Urothelium cell line (cell line): ENCODE measurements around the gene UFSP1.
"Not testable (repeated sequence)": the region's sequence is repeated elsewhere in the genome, so short reads cannot be mapped to it uniquely, and the experiment has no call there.

Experiments used
- DNase-seq: peaks from one replicate; pipeline ENCODE4 v3.0.0; 2011; ENCODE audit warnings: low spot score, mixed read lengths
- FAIRE-seq: peaks from 2 replicates; lab custom pipeline; 2011; peaks lifted over from hg19 to GRCh38; lab: Jason Lieb, UNC

Gene UFSP1

DNA sequence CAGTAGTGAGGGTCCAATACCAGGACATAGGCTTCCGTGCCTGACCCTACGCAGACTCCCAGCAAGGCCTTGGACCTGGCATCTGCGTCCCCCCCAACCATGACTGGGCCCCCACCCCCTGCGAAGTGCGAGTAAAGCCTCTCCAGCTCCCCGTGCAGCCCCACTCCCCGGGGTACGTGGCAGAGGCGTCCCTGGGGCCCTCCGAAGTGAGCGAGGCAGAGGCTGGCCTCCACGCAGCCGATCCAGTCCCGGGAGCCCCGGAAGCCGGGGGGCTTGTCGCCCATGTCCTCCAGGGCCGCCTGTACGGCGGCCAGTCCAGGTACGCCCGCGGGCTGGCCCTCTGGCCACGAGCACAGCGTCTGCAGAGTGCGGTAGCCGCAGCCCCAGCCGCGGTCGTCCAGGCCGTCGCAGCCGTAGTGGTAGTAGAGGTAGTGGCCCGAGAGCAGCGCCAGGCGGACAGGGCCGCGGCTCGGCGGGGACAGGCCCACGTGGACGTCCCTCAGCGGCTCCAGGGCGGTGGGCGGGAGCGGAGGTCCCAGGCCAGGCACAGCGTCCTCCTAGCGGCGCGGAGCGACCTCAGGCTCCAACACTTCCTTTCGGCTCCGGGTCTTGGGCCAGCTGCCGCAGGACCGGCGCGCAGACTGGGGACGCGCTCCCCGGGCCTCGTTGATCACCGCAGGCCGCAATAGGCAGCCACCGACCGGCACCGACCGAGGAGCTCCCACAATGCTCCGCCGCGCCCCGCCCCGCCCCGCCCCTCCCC lies at the start of gene UFSP1:
UFSP1 (minus strand) TSS at position 728 of the 763 bp plus-strand sequence; CDS start at position 284, 444 bp downstream.
- DNase-seq (no peak), FAIRE-seq (no peak)

DNA sequence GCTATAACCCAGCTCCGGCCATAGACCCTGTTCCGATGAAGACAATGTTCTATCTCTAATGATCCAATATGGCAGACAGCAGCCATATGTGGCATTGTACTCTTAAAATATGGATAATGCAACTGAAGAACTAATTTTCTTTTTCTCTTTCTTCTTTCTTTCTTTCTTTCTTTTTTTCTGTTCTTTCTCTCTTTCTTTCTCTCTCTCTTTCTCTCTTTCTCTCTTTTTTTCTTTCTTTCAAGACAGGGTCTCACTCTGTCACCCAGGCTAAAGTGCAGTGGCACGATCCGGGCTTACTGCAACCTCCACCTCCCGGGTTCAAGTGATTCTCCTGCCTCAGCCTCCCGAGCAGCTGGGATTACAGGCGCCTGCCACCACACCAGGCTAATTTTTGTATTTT lies 46.7 kb upstream of the UFSP1 start:
- not testable (repeated sequence) for DNase-seq, FAIRE-seq

DNA sequence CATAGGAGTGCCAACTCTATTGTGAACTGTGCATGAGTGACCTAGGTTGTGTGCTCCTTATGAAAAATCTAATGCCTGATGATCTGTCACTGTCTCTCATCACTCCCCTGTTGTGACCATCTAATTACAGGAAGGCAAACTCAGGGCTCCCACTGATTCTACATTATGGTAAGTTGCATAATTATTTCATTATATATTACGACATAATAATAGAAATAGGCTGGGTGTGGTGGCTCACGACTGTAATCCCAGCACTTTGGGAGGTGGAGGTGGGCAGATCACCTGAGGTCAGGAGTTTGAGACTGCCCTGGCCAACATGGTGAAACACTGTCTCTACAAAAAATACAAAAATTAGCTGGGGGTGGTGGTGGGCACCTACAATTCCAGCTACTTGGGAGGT lies 45.9 kb upstream of the UFSP1 start:
- not testable (repeated sequence) for FAIRE-seq, DNase-seq

DNA sequence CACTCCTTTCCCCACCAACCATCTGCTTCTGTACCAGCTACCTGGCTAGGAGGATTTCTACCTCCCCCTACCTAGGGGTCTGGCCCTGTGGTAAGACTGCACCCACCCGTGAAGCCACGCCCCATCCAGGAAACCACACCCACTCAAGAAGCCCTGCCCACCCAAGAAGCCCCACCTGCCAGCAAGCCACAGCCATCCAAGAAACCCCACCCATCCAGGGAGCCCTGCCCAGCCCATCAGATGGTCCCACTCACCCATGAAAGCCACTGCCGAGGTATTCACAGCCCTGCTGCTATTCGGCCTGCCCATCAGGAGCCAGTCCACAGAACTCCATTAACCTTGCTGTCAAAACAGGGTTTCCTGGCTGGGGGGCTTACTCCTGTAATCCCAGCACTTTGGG lies 44.2 kb upstream of the UFSP1 start:
- no peak for DNase-seq

DNA sequence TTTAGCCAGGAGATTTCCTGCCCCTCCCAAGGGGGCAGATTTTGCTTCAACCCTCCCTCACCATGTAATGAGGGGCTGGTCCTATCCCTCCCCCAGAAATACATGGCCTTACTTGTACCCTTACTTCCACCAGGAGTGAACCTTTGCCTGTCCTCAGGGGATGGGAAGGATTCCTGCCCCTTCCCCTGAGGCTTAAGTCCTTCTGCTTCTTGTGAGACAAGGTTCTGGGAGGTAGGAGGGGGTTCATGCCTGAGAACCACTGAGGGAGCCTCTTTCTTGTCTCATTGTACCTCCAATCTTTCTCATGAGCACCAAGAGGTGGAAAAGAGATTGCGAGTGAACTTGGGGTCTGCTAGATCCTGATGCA lies 40.3 kb upstream of the UFSP1 start:
- FAIRE-seq (peak; percentile 53), DNase-seq (no peak)

More for the DNA sequence above, 44.2 kb upstream of the UFSP1 start:
- FAIRE-seq: no peak

DNA sequence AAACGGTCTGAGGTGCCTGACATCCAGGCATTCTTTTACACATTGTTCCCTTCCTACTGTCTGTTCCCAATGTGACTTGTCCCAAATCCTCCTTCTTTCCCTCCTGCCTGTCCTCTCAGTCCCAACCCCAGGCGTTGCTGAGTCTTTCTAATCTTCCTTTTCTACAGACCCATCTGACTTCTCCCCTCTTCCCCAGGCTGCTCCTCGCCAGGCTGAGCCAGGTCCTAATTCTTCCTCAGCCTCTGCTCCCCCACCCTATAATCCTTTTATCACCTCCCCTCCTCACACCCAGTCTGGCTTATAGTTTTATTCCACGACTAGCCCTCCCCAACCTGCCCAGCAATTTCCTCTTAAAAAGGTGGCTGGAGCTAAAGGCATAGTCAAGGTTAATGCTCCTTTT lies 34.1 kb upstream of the UFSP1 start:
- not testable (repeated sequence) for DNase-seq, FAIRE-seq

DNA sequence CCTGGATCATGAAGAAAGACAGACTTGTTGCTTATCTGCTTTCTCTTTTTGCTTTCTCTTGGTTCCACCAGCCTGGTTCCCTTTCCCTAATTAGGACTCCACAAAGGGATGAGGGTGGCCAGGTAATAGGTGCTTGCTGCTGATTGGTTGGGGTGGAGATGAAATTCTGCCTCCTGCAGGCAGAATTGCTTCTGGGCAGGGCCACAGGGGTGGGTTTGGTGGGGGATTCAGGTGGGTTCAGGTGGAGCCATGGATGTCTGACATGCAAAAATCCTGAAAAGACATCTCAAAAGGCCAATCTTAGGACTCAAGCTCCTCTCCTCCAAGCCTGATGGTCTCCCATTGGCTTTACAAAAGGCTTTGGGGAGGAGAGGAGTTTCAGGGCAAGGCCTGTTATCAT lies 31.5 kb upstream of the UFSP1 start:
- DNase-seq (no peak), FAIRE-seq (no peak)

DNA sequence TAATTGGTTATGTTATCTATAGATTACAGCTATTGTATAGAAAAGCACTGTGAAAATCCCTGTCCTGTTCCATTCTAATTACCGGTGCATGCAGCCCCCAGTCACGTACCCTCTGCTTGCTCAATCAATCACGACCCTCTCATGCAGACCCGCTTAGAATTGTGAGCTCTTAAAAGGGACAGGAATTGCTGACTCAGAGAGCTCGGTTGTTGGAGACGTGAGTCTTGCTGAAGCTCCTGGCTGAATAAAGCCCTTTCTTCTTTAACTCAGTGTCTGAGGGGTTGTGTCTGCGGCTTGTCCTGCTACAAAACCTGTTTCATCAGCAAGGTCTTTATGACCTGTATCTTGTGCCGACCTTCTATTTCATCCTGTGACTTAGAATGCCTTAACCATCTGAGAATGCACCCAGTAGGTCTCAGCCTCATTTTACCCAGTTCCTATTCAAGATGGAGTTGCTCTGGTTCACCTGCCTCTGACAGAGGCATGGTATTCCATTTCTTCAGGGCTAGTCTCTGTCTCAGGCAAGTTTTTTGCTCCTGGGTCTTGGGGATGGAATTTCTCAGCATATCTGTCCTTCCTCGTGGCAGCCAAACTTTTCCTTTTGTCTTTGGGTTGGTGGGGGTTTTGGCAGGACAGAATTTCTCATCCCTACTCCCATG lies 30.4 kb upstream of the UFSP1 start:
- not testable (repeated sequence) for FAIRE-seq

DNA sequence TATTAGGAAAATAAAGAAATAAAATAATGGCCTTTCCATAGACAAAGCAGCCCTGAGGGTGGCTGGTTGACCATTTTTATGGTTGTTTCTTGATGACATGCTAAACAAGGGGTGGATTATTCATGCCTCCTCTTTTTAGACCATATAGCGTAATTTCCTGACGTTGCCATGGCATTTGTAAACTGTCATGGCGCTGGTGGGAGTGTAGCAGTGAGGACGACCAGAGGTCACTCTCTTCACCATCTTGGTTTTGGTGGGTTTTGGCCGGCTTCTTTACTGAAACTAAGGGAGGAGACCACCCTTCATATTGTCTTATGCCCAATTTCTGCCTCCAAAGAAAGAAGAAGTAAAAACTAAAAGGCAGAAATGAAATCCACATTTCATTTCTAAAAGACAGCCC lies 29.8 kb upstream of the UFSP1 start:
- DNase-seq, FAIRE-seq: not testable (repeated sequence)

More for the DNA sequence above, 30.4 kb upstream of the UFSP1 start:
- DNase-seq: not testable (repeated sequence)

DNA sequence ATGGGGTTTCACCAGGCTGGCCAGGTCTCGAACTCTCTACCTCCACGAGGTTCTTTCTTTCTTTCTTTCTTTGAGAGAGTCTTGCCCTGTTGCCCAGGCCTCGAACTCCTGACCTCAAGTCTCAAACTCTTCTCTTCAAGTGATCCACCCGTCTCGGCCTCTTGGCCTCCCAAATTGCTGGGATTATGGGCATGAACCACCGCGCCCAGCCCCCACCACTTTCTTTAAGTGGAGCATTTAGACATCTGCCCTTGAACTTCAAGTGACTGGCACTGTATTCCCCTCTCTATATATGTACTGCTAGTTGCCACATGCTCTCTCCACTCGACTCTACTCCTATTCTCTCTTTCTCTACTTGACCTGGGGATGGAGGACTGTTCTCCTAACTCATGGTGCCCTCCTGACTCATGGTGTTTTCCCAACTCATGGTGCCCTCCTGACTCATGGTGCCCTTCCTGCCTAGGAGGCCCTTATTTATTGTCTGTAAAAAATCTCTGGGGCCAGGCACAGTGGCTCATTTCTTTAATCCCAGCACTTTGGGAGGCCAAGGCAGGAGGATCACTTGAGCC lies 25.4 kb upstream of the UFSP1 start:
- FAIRE-seq: no peak

DNA sequence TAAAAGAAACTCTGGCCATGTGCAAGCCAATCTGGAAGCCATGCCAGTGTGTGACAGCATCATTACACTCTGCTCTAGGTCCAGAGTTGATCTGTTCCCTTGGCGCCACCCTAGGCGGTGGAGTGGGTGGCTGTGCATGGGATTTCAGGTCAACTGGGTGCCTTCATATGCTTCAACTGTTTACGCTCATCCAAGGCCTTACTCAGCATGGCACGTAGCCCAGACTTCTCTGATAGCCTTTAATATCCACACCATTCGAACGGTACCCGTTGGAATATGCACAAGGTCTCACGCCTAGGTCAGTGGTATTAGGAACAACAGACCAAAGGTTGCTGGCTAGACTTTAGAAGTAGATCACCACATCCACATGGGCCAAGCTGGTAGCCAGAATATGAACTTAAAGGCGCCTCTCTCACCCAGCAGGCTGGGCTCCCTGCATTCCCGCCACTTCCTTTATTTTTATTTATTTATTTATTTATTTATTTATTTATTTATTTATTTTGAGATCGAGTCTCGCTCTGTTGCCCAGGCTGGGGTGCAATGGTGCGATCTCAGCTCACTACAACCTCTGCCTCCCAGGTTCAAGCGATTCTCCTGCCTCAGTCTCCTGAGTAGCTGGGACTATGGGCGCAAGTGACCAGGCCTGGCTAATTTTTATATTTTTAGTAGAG lies 24.8 kb upstream of the UFSP1 start:
- DNase-seq: no peak
- FAIRE-seq: no peak

More for the DNA sequence above, 25.4 kb upstream of the UFSP1 start:
- DNase-seq: no peak

DNA sequence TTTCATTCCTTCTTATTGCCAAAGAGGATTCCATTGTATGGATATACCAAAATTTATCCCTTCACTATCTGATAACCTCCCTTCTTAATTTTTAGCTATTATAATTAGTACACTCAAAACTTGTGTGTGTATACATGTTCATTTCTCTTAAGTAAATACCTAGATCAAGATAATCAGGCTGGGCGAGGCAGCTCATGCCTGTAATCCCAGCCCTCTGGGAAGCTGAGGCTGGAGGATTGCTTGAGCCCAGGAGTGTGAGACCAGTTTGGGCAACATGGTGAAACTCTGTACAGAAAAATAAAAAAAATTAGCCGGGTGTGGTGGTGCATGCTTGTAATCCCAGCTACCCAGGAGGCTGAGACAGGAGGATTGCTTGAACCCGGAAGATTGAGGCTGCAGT lies 22.0 kb upstream of the UFSP1 start:
- FAIRE-seq (no peak), DNase-seq (no peak)

DNA sequence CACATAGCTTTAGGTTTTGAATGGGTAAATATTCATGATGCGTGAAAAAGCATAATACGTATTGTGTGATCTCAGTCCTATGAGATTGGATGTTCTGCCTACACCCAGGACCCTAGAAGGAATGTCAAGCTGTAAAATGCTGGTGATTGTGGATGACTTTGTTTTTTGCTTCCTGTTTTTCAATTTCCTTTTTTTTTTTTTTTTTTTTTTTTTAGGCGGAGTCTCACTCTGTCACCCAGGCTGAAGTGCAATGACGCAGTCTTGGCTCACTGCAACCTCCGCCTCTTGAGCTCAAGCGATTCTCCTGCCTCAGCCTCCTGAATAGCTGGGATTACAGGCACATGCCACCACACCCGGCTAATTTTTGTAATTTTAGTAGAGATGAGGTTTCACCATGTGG lies 20.9 kb upstream of the UFSP1 start:
- DNase-seq: not testable (repeated sequence)

DNA sequence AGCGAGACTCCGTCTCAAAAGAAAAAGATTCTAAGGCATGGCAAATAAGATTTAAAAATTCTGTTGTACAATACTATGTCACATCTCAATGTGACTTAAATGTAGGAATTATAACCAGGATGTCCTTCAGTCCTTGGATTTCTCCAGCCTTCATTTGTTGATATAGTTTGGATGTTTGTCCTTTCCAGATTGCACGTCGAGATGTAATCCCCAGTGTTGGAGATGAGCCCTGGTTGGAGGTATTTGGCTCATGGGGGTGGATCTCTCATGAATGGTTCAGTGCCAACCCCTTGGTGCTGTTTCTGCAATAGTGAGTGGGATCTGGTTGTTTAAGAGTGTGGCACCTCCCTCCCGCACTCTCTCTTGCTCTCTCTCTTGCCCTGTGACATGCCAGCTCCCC lies 19.0 kb upstream of the UFSP1 start:
- FAIRE-seq (no peak), DNase-seq (no peak)

More for the DNA sequence above, 20.9 kb upstream of the UFSP1 start:
- FAIRE-seq: not testable (repeated sequence)

DNA sequence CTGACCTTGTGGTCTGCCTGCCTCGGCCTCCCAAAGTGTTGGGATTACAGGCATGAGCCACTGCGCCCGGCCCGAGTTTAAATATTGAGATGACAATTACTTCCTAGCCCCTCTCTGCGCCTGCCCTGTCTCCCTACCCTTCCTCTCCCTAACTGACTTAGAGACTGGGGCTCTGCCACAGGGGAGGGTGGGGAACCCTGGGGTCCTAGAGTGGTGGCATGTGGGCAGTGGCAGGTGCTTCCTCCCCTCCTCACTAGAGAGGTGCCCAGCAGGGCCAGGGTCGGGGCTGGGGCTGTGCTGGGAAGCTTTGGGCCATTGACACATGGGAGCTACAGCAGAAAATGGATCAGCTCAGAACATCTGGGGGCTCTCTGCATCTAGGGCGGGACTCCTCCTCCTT lies 13.1 kb upstream of the UFSP1 start:
- DNase-seq: no peak

DNA sequence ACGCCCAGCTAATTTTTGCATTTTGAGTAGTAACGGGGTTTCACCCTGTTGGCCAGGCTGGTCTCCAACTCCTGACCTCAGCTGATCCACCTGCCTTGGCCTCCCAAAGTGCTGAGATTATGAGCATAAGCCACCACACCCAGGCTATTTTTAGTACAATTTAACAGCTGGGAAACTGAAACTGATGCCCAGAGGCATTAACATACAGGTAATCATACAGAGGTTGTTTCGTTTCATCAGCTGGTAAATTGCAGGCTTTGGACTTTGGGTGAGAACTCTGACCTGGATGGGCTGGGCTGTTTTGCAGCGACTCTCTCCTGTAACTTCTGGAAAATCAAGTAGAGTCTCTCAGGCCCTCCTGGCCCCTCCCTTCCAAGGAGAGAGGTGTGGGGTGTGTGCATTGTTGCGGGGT lies 12.4 kb upstream of the UFSP1 start:
- FAIRE-seq: no peak
- DNase-seq: no peak

More for the DNA sequence above, 13.1 kb upstream of the UFSP1 start:
- no peak for FAIRE-seq

DNA sequence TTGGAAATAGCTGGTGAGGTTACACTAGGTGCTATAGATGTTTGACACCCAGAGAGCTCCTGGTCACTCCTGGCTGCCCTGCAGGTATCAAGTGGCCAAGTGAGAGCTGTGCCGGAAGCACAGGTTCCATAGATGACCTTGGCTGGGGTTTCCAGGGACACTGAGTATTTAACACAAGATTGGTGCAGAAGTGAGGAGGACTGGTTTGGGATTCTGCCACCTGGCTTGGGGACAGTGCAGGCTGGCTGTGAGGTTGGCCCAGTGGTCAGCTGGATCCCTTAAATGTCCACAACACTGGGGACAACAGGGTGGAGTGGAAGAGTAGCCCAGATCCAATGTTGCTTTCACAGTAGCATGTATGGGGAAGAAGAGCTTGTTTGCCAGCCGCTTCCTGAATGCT lies 11.5 kb upstream of the UFSP1 start:
- FAIRE-seq (no peak), DNase-seq (no peak)

DNA sequence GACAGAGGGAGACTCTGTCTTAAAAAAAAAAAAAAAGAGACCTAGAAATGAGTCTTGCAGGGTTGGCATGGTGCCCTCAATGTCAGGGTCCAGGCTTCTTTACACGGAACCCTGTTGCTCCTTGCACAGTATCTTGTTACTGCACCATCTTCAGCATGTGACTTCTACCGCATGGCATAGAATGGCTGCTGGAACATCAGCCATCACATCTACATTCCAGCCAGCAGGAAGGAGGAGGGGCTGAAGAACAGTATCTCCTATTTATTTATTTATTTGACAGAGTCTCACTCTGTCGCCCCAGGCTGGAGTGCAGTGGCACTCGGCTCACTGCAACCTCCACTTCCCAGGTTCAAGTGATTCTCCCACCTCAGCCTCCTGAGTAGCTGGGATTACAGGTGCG lies 9.9 kb upstream of the UFSP1 start:
- DNase-seq (no peak), FAIRE-seq (no peak)

DNA sequence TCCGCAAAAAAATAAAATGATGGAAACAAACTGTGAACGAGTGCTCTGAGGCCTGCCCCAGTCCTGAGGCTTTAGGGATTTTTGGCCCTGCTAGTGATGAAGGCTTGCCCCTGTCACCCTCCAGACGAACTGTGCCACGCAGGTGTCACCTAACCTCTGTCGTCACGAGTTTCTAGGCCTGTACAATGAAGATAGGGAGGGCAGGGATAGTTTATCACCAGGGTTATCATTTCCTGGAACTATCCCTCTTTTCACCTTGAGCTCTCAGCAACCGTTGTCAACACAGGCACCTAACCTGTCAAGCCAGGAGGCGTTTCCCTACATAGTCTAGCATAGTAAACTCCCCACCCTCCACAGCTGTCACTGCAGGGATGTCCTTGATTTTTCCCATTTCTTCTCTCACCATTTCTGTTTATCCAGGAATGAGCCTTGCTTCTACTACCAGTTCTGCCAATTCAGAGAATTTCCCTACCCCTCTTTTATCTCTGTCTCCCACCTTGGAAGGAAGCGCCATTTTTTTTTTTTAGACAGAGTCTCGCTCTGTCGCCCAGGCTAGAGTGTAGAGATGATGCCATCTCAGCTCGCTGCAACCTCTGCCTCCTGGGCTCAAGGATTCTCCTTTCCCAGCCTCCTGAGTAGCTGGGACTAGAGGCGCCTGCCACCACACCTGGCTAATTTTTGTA lies 8.4 kb upstream of the UFSP1 start:
- FAIRE-seq (no peak), DNase-seq (no peak)

DNA sequence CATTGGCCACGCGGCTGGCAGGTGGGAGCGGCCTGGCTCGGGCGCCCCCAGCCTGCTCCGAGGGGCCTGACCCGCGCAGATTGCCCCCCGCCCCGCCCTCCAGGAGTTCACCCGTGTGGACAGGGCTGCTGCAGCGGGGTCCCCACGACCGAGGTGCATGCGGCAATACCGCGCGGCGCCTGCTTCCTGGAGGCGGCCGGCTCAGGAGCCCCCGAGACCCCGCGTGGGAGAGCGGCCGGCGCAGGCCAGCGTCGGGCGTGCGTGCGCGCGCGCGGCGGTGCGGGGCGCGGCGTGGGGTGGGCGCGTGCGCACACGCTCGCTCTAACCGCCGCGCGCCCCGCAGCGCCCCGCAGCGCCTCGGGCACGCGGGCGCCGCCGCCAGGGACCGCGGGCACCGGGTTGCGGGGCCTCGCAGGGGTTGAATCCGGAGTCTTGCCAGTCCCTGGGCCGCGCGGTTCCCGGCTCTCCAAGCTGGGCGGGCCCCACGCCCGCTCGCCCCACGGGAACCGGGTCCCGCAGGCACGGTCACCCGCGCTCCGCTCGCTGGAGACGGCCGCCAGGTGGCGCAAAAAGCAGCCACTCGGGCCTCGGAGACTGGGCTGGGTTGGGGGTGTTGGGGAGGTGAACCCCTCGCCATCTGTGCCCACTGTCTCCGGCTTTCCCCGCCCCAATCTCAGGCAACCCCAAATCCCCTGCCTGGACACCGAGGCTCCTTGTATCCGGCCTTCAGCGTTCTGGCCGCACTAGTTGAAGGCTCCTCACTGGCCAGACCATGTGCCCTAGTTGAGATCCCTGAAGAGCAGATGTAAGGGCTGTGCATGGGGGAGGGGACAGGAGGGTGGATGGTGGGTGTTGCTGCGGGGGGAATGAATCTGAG lies 7.5 kb upstream of the UFSP1 start:
- DNase-seq (peak; percentile 72), FAIRE-seq (peak; percentile 81)
